ENCODE measurements around the gene ICAM3. TPM values are rescaled to one million over a fixed set of nuclear protein-coding genes. Genes with fewer than 3 reads are reported as not detected.

The ICAM3 gene
- total RNA-seq, 3 donors from 2014 or later, result 5.9 to 10.1 (median 7.9) TPM

DNA sequence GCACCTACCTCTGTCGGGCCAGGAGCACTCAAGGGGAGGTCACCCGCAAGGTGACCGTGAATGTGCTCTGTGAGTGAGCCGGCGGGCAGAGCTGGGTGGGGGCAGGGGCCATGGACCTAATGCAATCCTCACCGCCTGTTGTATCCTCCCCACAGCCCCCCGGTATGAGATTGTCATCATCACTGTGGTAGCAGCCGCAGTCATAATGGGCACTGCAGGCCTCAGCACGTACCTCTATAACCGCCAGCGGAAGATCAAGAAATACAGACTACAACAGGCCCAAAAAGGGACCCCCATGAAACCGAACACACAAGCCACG is 54.5 kb downstream of the ICAM3 start:
- Histone ChIP-seq H3K27me3 (peaks cover 3 to 18% of the 10 kb centered on the region in 2 donors), H3K27ac (no peak overlapping the region), H3K9me3 (no peaks in the 10 kb centered on the region), H3K4me3 (no peak overlapping the region), H3K4me1 (peaks cover 7 to 9% of the 10 kb centered on the region in 2 donors), H3K36me3 (no peaks in the 10 kb centered on the region)
- TF ChIP-seq, protein P1, sequence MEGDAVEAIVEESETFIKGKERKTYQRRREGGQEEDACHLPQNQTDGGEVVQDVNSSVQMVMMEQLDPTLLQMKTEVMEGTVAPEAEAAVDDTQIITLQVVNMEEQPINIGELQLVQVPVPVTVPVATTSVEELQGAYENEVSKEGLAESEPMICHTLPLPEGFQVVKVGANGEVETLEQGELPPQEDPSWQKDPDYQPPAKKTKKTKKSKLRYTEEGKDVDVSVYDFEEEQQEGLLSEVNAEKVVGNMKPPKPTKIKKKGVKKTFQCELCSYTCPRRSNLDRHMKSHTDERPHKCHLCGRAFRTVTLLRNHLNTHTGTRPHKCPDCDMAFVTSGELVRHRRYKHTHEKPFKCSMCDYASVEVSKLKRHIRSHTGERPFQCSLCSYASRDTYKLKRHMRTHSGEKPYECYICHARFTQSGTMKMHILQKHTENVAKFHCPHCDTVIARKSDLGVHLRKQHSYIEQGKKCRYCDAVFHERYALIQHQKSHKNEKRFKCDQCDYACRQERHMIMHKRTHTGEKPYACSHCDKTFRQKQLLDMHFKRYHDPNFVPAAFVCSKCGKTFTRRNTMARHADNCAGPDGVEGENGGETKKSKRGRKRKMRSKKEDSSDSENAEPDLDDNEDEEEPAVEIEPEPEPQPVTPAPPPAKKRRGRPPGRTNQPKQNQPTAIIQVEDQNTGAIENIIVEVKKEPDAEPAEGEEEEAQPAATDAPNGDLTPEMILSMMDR (IDR thresholded peaks at IDR 0.05), result no peak
- TF ChIP-seq POLR2AphosphoS5 (IDR thresholded peaks at IDR 0.05), result no peak
- TF ChIP-seq POLR2A (IDR thresholded peaks at IDR 0.05), result no peak
- no peak for DNase-seq (ENCODE audit: low spot score in 2 of 2)
- intact Hi-C loops (cut with DNase I; ENCODE audit: low total_unique reads), result no loop called here

DNA sequence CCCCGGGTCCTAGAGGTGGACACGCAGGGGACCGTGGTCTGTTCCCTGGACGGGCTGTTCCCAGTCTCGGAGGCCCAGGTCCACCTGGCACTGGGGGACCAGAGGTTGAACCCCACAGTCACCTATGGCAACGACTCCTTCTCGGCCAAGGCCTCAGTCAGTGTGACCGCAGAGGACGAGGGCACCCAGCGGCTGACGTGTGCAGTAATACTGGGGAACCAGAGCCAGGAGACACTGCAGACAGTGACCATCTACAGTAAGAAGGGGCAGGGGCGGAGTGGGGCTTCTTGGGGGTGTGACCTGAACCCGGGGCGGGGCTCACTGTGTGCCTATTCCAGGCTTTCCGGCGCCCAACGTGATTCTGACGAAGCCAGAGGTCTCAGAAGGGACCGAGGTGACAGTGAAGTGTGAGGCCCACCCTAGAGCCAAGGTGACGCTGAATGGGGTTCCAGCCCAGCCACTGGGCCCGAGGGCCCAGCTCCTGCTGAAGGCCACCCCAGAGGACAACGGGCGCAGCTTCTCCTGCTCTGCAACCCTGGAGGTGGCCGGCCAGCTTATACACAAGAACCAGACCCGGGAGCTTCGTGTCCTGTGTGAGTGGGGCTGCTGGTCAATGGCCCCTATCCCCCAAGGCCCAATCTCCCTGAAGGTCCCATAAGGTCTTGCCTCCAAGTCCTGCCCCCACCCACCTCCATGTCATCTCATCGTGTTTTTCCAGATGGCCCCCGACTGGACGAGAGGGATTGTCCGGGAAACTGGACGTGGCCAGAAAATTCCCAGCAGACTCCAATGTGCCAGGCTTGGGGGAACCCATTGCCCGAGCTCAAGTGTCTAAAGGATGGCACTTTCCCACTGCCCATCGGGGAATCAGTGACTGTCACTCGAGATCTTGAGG is 55.1 kb downstream of the ICAM3 start:
- Histone ChIP-seq H3K27me3 (peaks cover 3 to 12% of the 10 kb centered on the region in 2 donors), H3K4me3 (no peak overlapping the region), H3K9me3 (no peaks in the 10 kb centered on the region), H3K36me3 (no peaks in the 10 kb centered on the region), H3K27ac (no peak overlapping the region), H3K4me1 (peaks cover 3 to 4% of the 10 kb centered on the region in 2 donors)
- DNase-seq (ENCODE audit: low spot score in 2 of 2), result no peak
- intact Hi-C loops (cut with DNase I; ENCODE audit: low total_unique reads), result no loop called here
- TF ChIP-seq, protein P1 (IDR thresholded peaks at IDR 0.05), result no peak
- TF ChIP-seq POLR2AphosphoS5 (IDR thresholded peaks at IDR 0.05) (no peak), POLR2A (IDR thresholded peaks at IDR 0.05) (no peak)

Other genes starting within 250 kb of the ICAM3 start
- under 1 TPM in 2 of 3 donors, not detected in 1; 0.29 to 0.33 TPM for gene ANGPTL6, start 236.9 kb downstream of the ICAM3 start, total RNA-seq
- gene PPAN, start 233.3 kb downstream of the ICAM3 start, total RNA-seq, result 10 to 100 TPM; 17.1 to 44.2 (median 35.3) TPM
- 1 to 10 TPM; 4.0 to 7.2 (median 4.3) TPM for gene P2RY11, start 227.9 kb downstream of the ICAM3 start, total RNA-seq
- 100 to 1,000 TPM; 293 to 322 (median 308) TPM for gene EIF3G, start 219.7 kb downstream of the ICAM3 start, total RNA-seq
- gene DNMT1, start 144.7 kb downstream of the ICAM3 start, total RNA-seq, result 10 to 100 TPM; 30.6 to 55.1 (median 55.0) TPM
- gene S1PR2, start 108.3 kb downstream of the ICAM3 start, total RNA-seq, result 10 to 100 TPM in 2 of 3 donors, 1 to 10 TPM in 1; 6.1 to 18.4 (median 13.1) TPM
- 10 to 100 TPM; 40.2 to 57.7 (median 52.7) TPM for gene MRPL4, start 87.4 kb downstream of the ICAM3 start, total RNA-seq
- gene ICAM1, start 68.5 kb downstream of the ICAM3 start, total RNA-seq, result 10 to 100 TPM; 20.6 to 52.2 (median 20.8) TPM
- 1 to 10 TPM in 2 of 3 donors, not detected in 1; 1.1 to 1.6 TPM for gene ICAM4, start 52.7 kb downstream of the ICAM3 start, total RNA-seq
- gene ICAM5, start 49.7 kb downstream of the ICAM3 start, total RNA-seq, result 1 to 10 TPM in 2 of 3 donors, under 1 TPM in 1; 0.64 to 1.8 (median 1.3) TPM
- 1 to 10 TPM; 1.3 to 4.4 (median 3.3) TPM for gene ZGLP1, start 29.8 kb downstream of the ICAM3 start, total RNA-seq
- 10 to 100 TPM; 14.7 to 19.9 (median 15.7) TPM for gene FDX2, start 23.6 kb downstream of the ICAM3 start, total RNA-seq
- 10 to 100 TPM; 10.7 to 17.7 (median 12.3) TPM for gene RAVER1, start 6.1 kb downstream of the ICAM3 start, total RNA-seq
- 100 to 1,000 TPM in 2 of 3 donors, 10 to 100 TPM in 1; 61.6 to 109 (median 104) TPM for gene TYK2, start 40.9 kb upstream of the ICAM3 start, total RNA-seq
- gene CDC37, start 63.9 kb upstream of the ICAM3 start, total RNA-seq, result 100 to 1,000 TPM; 141 to 213 (median 172) TPM
- gene PDE4A, start 80.9 kb upstream of the ICAM3 start, total RNA-seq, result 10 to 100 TPM in 2 of 3 donors, 1 to 10 TPM in 1; 5.6 to 20.3 (median 12.1) TPM
- 10 to 100 TPM; 52.8 to 53.6 (median 53.6) TPM for gene KEAP1, start 163.7 kb upstream of the ICAM3 start, total RNA-seq
- gene S1PR5, start 177.8 kb upstream of the ICAM3 start, total RNA-seq, result 1 to 10 TPM in 1 of 3 donors, under 1 TPM in 2; 0.16 to 1.2 (median 0.66) TPM
- gene ATG4D, start 204.3 kb upstream of the ICAM3 start, total RNA-seq, result 10 to 100 TPM; 13.1 to 18.0 (median 16.1) TPM
- 10 to 100 TPM; 16.4 to 23.6 (median 17.6) TPM for gene KRI1, start 226.4 kb upstream of the ICAM3 start, total RNA-seq
- 1 to 10 TPM; 5.3 to 9.4 (median 8.8) TPM for gene CDKN2D, start 229.4 kb upstream of the ICAM3 start, total RNA-seq
- gene AP1M2, start 247.7 kb upstream of the ICAM3 start, total RNA-seq, result 10 to 100 TPM in 2 of 3 donors, not detected in 1; 34.1 to 49.9 TPM

Data from breast epithelium (tissue), 4 donors.